OCI-M2 (cell line): ENCODE data around the gene KCNQ1OT1.

Experiments used
- DNase-seq: peaks from one replicate; lab custom pipeline; 2025; ENCODE audit not compliant: unreplicated experiment; lab: John Stamatoyannopoulos, UW

The KCNQ1OT1 gene

DNA sequence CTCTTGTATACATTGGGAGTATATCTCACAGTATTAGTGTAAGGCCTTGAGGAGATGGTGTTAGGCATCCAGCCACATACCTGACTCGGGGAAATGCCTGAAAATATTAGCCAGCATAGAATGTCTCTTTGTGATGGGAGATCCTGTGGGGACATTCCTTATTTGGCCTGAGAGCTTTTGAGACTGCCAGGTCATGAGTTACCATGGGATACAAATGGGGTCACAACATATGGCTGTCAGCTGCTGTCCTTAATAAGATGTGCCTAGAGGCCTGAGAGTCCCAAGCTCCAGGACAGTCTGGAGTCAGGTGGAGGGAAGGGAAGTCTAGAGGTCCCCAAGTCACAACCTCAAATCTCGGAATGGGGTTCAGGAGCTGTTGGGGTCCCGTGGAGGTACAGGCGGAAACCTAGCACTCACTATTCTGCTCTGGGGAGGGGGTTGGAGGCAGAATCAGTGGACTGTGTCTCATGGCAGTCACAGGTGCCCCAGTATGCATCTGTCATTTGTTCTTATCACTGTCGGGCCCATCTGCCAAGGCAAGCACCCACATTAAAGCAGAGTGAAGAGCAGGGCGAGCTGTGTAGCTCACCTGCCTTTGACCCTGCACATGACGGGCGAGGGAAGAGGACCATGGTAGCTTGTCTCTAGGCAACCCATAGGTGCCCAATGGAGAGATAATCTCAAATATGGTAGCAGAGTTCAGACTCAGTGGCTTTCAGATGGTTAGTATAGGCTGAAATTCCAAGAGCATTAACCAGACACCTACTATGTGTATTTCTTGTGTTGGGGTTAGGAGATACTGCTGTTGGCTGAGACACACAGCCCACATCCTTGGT, 29.9 kb downstream of the KCNQ1OT1 start:
- no peak for DNase-seq

DNA sequence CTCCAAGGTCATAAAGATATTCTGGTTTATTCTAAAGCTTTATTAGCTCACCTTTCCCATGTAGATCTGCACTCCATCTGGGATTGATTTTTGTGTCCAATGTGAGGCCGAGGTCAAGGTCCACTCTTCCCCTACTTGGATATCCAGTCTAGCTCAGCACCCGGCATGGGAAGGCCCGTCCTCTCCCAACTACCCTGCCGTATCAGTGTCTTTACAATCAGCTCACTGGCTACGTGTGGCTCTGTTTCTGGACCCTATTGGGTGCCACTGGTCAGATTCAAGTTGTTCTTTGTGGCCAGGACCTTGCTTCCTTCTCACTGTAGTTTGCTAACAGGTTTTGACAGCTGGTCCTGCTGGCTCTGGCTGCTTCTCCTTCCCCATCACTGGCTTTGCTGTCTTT, 30.9 kb downstream of the KCNQ1OT1 start:
- no peak for DNase-seq

GRCh38 chr11:2667940-2668339, 31.9 kb downstream of the KCNQ1OT1 start:
- no peak for DNase-seq

DNA sequence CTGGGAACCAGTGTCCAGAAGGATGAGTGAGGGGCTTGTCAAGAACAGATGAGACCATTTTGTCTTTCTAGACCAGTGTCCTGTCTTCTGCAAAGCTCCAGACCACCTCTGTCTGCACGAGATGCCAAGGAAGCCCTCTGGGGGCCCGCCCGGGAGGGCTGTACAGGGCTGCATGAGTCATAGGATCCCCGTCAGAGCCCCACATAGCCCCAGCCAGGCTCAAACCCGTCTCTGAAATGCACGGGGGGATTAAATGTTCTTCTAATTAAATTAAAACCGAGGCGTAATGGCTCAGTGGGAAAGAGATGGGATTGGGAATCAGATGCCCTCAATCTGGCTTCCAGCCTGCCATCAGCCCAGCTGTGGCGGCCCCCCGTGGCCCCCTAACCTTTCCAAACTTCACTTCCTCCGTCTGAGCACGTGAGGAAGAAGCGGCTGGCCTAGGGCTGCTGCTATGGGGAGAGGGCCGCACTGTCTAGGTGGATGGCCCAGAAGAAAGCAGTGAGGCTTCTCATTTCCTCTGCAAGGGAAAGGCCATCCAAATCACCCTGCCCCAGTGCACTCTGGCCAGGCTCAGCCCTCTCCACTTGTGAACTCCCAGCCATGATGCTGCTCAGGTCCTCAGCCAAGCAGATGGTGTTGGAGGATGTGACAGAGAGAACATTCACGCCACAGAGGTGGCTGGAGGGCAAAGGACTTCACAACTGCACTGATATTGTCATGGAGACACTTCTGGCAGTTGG, 32.8 kb downstream of the KCNQ1OT1 start:
- no peak for DNase-seq

GRCh38 chr11:2666401-2666741, 33.4 kb downstream of the KCNQ1OT1 start:
- DNase-seq, result no peak

- DNase-seq, result no peak
Observed at GRCh38 chr11:2665526-2666400, 34.0 kb downstream of the KCNQ1OT1 start.

DNA sequence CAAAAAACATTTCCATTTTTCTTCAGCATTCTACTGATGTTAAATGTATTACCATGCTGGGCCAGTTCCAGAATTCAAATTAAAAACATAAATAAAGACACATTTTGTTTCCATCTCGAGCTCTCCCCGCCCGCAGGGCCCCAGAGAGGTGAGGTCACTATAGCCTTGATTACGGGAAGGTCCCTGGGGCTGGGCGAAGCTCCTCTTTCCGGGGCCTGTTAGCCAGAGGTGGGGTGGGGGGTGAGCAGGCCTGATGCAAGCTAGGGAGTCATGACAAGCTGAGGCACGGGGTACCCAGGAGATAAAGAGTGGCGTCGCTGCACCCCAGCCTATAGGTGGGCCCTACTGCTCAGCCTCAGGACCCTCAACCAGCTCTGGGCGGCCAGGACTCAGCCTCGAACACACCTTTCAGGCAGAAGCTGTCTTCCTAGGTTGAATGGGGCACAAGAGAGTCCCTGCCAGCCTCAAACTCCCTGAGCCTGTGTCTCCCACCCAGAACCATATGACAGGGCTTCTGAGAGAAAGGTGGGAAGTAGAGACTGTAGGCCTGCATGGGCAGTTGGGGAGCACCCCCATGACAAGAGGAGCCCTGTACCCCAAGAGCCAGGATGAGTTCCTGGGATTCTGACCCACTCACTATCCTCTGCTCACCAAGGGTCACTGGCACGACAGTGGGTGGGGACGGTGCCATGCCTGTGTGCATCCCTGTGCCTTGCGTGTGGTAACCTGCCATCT, 34.8 kb downstream of the KCNQ1OT1 start:
- DNase-seq, result no peak

DNA sequence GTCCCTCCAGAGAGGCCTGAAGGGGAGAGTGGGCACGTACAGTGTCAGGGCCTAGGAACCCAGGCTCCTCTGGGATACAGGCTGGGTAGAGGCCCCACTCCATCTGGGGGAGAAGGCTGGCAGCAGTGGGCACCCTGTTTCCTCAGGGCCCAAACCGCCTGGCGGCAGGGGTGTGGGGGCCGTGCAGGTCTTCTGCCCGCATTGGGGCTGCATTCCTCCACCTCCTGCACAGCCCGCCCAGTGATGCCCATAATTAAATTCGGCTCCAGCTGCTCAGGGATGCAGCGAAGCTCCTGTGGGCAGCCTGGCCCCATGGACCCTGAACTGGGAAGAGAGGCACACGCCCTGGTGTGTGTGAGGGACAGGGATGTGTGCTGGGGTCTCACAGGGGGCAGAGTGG, 35.4 kb downstream of the KCNQ1OT1 start:
- DNase-seq, result no peak

DNA sequence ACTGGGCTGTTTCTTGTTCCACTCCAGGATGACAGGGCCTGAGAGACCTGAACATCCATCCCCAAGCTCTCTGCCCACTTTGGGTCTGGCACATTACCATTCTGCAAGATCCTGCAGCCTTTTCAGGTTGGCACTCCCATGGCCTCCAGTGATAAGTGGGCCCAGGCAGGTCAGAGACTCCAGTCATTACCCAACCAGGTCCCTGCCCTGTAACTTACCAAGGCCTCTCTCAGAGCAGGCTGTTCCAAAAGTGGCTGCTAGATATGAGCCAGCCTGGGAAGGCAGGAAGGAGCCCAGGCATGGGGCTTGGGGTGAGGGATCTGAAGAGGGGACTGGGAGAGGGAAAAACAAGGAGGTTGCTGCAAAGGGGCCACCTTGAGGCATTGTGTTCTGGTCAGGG, 35.9 kb downstream of the KCNQ1OT1 start:
- no peak for DNase-seq

GRCh38 chr11:2663506-2663905, 36.3 kb downstream of the KCNQ1OT1 start:
- no peak for DNase-seq

DNA sequence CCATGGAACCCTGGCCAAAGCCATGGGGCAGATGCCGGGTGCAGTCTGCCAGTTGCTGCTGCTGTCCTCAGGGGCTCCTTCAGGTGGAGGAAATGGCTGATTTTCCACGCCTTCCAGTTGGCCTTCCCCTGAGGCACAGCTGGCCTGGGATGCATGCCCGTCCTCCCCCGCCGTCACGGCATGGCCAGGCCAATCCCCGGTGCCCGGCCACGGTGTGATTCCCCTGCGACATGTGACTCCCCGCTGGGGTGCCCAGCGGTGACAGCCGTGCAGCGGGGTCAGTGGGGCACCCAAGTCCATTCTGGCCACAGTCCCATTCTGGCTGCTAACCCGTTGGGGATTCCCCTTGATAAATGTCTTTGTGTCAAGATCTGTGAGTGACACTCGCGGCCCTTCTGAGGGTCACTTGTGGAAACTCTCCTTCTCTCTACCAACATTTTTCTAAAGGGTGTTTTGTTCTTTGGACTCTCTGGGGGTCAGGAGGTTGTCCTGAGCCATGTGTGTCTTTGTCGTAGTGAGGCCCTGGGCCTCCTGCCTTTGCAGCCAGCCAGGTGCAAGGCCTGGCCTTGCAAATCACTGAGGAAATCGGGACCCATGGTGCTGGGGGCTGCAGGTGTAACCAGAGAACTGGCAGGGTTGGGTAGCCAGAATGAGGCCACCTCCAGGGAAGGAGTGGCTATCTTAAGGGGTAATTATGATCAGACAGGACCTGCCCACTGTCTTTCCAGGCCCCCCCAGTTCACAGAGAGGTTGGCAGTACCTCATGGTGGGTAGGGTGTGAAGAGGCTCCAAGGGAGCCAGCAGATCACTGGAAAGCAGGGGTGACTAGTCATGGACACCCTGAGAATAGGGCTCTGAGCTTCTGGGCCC, 37.1 kb downstream of the KCNQ1OT1 start:
- DNase-seq, result no peak

GRCh38 chr11:2662024-2662312, 37.8 kb downstream of the KCNQ1OT1 start:
- DNase-seq, result no peak

GRCh38 chr11:2661173-2662023, 38.4 kb downstream of the KCNQ1OT1 start:
- DNase-seq, result no peak

DNA sequence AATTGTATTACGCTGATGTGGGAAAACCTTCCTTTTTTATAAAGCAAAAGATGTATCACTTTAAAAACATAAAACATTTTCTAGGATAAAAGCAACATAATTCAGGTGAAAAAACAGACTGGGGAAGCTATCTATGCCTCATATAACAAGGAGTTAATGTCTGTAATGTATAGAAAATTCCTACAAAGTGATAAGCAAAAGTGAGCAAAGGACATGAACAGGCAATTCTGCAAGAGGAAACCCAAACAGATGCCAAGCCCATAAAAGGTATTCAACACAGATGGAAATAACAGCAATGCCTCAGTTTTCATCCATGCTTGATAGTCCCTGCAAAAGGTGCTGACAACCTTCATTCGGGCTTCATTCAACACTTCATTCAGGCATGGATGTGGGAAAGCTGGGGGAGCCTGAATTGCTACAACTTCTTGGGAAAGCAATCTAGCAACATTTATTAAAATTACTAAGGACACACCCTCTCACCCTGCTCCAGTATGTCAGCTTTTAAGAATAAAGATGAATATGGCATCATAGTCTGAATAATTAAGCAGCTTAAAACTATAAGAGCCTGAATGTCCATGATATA, 39.3 kb downstream of the KCNQ1OT1 start:
- DNase-seq, result no peak

DNA sequence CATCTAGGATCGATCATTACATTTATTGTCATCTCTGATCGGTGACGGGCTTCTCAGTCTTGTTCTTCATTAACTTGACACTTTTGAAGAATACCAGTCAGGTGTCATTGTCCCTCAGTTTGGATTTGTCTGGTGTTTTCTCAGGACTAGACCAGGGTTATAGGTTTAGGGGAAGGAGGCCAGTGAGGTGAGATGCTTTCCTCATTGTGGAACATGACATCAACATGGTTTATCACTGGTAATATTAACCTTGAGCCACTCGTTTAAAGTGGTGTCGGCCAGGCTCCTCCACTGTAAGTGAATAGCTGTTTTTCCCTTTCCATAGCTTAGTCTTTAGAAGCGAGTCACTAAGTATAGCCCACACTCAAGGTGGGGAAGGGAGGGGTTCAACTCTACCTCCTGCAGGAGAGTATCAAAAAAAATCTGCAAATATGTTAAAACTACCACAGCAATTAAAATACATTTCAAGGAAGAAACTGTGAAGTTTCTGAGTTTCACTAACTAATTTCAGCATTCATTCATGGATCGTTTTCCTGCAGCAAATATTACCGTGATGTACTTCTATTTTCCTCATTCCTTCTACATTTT, 42.0 kb downstream of the KCNQ1OT1 start:
- no peak for DNase-seq

GRCh38 chr11:2656859-2657258, 42.9 kb downstream of the KCNQ1OT1 start:
- DNase-seq, result no peak

- no peak for DNase-seq
Observed at GRCh38 chr11:2655834-2656622, 43.8 kb downstream of the KCNQ1OT1 start.
